Prostate gland (tissue), 2 donors: Measurements from ENCODE around the gene PDSS2. TPM values are rescaled to one million over a fixed set of nuclear protein-coding genes. Genes with fewer than 3 reads are reported as not detected.

Source experiments
- DNase-seq: peaks from one replicate; pipeline ENCODE4 v3.0.0-alpha.2; 2019; ENCODE audit warnings: low spot score
- H3K27ac ChIP-seq, 2 donors: fragments of 200-600 bp; sonication (generic); 2 replicates each; pipeline ENCODE4 v1.5.1; 2017 to 2019
- H3K27me3 ChIP-seq: fragments of 200-600 bp; sonication (generic); replicated peaks from 2 replicates; pipeline ENCODE4 v1.5.1; 2019; ENCODE audit not compliant: insufficient read depth
- H3K36me3 ChIP-seq, 2 donors: fragments of 200-600 bp; sonication (generic); 1 replicate in 1 of 2; 2 replicates in 1 of 2; pipeline versions ENCODE4 v1.5.1 to v1.8.1; 2017 to 2019
- H3K4me1 ChIP-seq: fragments of 200-600 bp; sonication (generic); replicated peaks from 2 replicates; pipeline ENCODE4 v1.5.1; 2019
- H3K4me3 ChIP-seq, 2 donors: fragments of 200-600 bp; sonication (generic); 2 replicates each; pipeline ENCODE4 v1.5.1; 2017 to 2019
- H3K9me3 ChIP-seq: fragments of 200-600 bp; sonication (generic); 2 replicates; pipeline ENCODE4 v1.5.1; 2017
- POLR2A ChIP-seq: fragments of 450-650 bp; IDR thresholded peaks from one replicate; pipeline ENCODE4 v1.6.1; 2016; ENCODE audit warnings: antibody characterized with exemption, mild to moderate bottlenecking
- POLR2AphosphoS5 ChIP-seq: sonication (generic); formaldehyde crosslinking; IDR thresholded peaks from one replicate; pipeline ENCODE4 v1.6.1; 2017; ENCODE audit warnings: antibody characterized with exemption
- WGBS: methylation state at CpG from one replicate; pipeline ENCODE4 v1.1.5; 2018; 5-methylcytosine and 5-hydroxymethylcytosine counted together
- intact Hi-C: fragments of 100-400 bp; cut with DNase I; formaldehyde crosslinking; loops from one replicate; pipeline ENCODE4 v1.14.2; 2022
- total RNA-seq, 2 donors: library from RNA; depleted of rRNA; stranded (reverse); fragments of >200 nt; gene quantifications; one replicate each; pipeline ENCODE4 v1.1.0, GENCODE V29; 2016
- TF ChIP-seq, protein P1 (sequence below), 4 experiments: fragments of 200-600 bp in 2 of 4; fragments of 450-650 bp in 2 of 4; sonication (generic) in 2 of 4; IDR thresholded peaks; 1 replicate in 3 of 4; 2 replicates in 1 of 4; pipeline ENCODE4 v1.5.1; 2016 to 2019; ENCODE audit warnings: antibody characterized with exemption in 4 of 4, mild to moderate bottlenecking in 2 of 4, moderate library complexity in 2 of 4

PDSS2 gene
- total RNA-seq, 2 donors from 2014 or later, result 12.7 to 35.3 TPM

DNA sequence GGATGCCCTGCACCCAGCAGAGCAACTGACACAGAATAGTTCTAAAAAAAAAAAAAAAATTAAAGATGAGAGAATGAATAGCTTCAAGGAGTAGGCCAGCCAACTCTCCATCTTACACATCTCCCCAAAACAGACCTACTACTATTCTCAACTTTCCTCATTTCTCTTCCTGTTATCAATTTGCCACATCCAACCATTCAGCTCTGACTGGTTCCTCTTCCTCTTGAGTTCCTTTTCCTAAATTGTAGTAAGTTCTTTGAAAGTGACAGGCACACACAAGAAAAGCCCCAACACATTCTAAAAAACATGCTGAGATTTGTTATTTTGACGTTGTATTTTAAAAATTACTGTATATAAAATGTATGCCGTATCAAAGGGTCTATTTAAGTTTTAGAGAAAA, 117.2 kb downstream of the PDSS2 start:
- 93% methylated on average over 2 of the region's 2 CpGs for WGBS
- TF ChIP-seq, protein P1, sequence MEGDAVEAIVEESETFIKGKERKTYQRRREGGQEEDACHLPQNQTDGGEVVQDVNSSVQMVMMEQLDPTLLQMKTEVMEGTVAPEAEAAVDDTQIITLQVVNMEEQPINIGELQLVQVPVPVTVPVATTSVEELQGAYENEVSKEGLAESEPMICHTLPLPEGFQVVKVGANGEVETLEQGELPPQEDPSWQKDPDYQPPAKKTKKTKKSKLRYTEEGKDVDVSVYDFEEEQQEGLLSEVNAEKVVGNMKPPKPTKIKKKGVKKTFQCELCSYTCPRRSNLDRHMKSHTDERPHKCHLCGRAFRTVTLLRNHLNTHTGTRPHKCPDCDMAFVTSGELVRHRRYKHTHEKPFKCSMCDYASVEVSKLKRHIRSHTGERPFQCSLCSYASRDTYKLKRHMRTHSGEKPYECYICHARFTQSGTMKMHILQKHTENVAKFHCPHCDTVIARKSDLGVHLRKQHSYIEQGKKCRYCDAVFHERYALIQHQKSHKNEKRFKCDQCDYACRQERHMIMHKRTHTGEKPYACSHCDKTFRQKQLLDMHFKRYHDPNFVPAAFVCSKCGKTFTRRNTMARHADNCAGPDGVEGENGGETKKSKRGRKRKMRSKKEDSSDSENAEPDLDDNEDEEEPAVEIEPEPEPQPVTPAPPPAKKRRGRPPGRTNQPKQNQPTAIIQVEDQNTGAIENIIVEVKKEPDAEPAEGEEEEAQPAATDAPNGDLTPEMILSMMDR (IDR thresholded peaks at IDR 0.05), result no peak
- TF ChIP-seq POLR2AphosphoS5 (no peak), POLR2A (no peak)
- Histone ChIP-seq H3K4me1 (no peaks in the 10 kb centered on the region), H3K27me3 (no peaks in the 10 kb centered on the region), H3K4me3 (no peak overlapping the region), H3K9me3 (no peaks in the 10 kb centered on the region), H3K27ac (no peak overlapping the region), H3K36me3 (no peaks in the 10 kb centered on the region)
- DNase-seq, result no peak
- intact Hi-C loops, result no loop called here

DNA sequence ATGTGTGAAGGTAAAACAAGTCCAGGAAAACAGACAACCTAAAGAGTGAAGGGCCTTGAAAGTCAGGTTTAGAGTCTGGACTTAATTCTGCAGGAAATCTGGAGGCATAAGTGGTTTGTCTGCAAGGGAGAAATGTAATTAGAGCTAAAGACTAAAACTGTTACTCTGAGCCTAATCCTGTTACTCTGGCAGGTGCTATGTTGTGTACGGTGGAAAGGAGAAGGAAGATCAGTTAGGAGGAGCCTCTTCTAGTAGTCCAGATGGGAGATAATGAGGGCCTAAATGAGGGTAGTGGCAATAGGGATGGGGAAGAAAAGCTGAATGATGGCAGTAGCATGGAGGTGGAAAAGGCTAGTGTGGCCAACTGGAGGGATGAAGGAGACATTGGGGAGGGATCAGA, 118.5 kb downstream of the PDSS2 start:
- no peak overlapping the region for H3K4me3 ChIP-seq
- intact Hi-C loops, result no loop called here
- H3K9me3 ChIP-seq, result no peaks in the 10 kb centered on the region
- 74% methylated on average over 1 of the region's 1 CpG for WGBS
- no peaks in the 10 kb centered on the region for H3K36me3 ChIP-seq
- H3K27me3 ChIP-seq, result no peaks in the 10 kb centered on the region
- no peaks in the 10 kb centered on the region for H3K4me1 ChIP-seq
- TF ChIP-seq POLR2AphosphoS5 (no peak), POLR2A (no peak)
- TF ChIP-seq, protein P1 (IDR thresholded peaks at IDR 0.05), result no peak
- no peak for DNase-seq
- H3K27ac ChIP-seq, result no peak overlapping the region

DNA sequence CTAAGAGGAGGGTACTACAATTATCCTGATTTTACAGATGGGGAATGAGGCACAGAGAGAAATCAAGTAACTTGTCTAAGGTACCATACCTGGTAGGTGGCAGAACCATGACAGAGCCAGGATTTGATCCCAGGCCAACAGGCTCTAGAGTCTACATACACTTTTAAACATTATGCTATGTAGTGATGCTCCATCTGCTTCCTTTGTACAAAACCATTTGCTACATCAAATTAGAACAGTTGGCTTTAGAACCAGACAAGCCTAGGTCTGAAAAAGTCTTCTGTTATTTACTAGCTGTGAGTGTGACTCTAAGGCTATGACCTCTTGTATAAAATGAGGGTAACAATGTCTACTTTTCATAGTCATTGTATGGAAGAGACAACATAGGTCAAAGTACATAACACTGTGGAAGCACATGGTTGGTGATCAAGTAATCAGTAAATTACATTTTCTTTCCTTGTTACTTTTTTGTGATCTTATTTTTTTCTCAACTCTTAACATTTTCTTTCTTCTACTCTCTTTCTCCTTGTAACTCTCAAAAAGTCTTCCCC, 122.1 kb downstream of the PDSS2 start:
- no peak for TF ChIP-seq POLR2A
- no peak for TF ChIP-seq POLR2AphosphoS5
- TF ChIP-seq, protein P1 (IDR thresholded peaks at IDR 0.05), result no peak
- Histone ChIP-seq H3K36me3 (no peaks in the 10 kb centered on the region), H3K27me3 (no peaks in the 10 kb centered on the region), H3K4me1 (no peaks in the 10 kb centered on the region), H3K9me3 (no peaks in the 10 kb centered on the region), H3K27ac (no peak overlapping the region), H3K4me3 (no peak overlapping the region)
- intact Hi-C loops, result no loop called here
- no peak for DNase-seq

DNA sequence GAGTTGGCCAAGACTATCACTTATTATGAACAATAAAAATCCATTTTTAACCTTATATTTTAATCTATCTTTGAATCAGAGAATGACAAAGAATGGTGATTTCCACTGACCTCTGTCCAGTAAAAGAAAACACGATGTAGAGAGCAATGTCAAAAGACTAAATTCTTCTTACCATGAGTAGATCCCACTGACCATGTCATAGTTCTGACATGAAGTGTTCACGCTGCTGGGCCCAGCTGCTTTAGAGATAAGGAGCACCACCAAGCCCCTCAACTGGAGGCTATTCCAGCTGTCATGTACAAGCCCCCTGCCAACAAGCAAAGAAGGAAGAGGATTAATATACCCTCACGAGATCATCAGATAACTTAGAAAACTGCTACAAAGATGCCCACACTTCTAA, 125.3 kb downstream of the PDSS2 start:
- TF ChIP-seq POLR2A (no peak), POLR2AphosphoS5 (no peak)
- TF ChIP-seq, protein P1 (IDR thresholded peaks at IDR 0.05), result no peak
- DNase-seq, result no peak
- Histone ChIP-seq H3K4me1 (no peaks in the 10 kb centered on the region), H3K4me3 (no peak overlapping the region), H3K27me3 (no peaks in the 10 kb centered on the region), H3K27ac (no peak overlapping the region), H3K36me3 (no peaks in the 10 kb centered on the region), H3K9me3 (no peaks in the 10 kb centered on the region)
- intact Hi-C loops, result no loop called here
- WGBS, result 94% methylated on average over 3 of the region's 3 CpGs

DNA sequence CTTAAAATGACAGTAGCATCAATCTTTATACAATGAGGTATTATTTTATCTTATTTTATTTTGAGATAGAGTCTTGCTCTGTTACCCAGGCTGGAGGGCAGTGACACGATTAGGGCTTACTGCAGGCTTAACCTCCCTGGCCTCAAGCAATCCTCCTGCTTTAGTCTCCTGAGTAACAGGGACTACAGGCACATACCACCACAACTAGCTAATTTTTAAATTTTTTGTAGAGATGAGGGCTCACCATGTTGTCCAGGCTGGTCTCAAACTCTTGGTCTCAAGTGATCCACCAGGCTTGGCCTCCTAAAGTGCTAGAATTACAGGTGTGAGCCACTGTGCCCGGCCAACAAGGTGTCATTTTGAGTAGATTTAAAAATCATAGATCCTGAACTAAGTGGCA, 125.9 kb downstream of the PDSS2 start:
- intact Hi-C loops, result no loop called here
- H3K4me3 ChIP-seq, result no peak overlapping the region
- H3K27me3 ChIP-seq, result no peaks in the 10 kb centered on the region
- no peak for TF ChIP-seq POLR2A
- TF ChIP-seq, protein P1 (IDR thresholded peaks at IDR 0.05), result no peak
- no peak for TF ChIP-seq POLR2AphosphoS5
- H3K4me1 ChIP-seq, result no peaks in the 10 kb centered on the region
- DNase-seq, result no peak
- H3K36me3 ChIP-seq, result no peaks in the 10 kb centered on the region
- 95% methylated on average over 2 of the region's 2 CpGs for WGBS
- H3K9me3 ChIP-seq, result no peaks in the 10 kb centered on the region
- H3K27ac ChIP-seq, result no peak overlapping the region
